ENCODE results near the gene IL1RAPL2.

- TF ChIP-seq YY1 (IDR thresholded peaks at IDR 0.05; ENCODE audit: insufficient read depth, insufficient read length) (no peak), ZNF274 (IDR thresholded peaks at IDR 0.05; ENCODE audit: low read depth, low read length) (no peak), SUZ12 (IDR thresholded peaks at IDR 0.05; ENCODE audit: extremely low read depth, insufficient read depth, insufficient read length) (no peak)
Measured at GRCh38 chrX:105775679-105776078, 1209.7 kb downstream of the IL1RAPL2 start.

All from NT2/D1 (cell line).